Fibroblast of upper back skin (primary cell): ENCODE data around the gene SIL1.
"Not testable (repeated sequence)": the region's sequence is repeated elsewhere in the genome, so short reads cannot be mapped to it uniquely, and the experiment has no call there.

Experiments
- DNase-seq: peaks from one replicate; pipeline ENCODE4 v3.0.0-alpha.2; 2013

Gene SIL1

GRCh38 chr5:139016186-139016585 lies 182.0 kb downstream of the SIL1 start:
- DNase-seq = no peak

DNA sequence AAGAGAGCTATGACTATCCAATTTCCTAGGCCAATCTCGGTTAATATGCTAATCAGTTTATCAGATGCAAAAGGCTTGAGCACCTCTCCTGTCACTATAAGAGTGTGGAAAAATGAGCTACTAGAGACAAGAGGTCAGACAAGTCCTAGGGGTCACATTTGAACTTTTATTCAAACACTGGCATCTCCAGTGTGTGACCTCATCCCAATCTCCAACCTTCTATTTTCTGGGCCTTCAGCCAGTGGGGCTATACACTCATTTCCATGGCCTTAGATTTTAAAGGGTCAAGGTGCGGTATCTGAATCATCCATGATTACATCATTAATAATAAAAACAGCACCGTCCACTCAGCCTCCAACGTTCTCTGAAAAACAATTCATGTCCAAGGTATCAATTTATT lies 183.4 kb downstream of the SIL1 start:
- DNase-seq = peak; percentile 66

DNA sequence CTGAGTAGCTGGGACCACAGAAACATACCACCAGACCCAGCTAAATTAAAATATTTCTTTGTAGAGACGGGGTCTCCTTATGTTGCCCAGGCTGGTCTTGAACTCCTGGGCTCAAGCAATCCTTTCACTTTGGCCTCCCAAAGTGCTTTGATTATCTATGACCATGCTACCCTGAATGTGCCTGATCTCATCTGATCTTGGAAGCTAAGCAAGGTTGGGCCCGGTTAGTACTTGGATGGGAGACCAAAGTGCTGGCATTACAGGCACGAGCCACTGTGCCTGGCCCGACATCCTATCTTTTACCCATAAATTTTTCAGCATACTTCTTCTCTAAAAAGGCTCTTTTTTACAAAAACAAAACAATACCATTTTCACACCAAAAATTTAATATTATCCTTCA lies 186.0 kb downstream of the SIL1 start:
- no peak for DNase-seq

DNA sequence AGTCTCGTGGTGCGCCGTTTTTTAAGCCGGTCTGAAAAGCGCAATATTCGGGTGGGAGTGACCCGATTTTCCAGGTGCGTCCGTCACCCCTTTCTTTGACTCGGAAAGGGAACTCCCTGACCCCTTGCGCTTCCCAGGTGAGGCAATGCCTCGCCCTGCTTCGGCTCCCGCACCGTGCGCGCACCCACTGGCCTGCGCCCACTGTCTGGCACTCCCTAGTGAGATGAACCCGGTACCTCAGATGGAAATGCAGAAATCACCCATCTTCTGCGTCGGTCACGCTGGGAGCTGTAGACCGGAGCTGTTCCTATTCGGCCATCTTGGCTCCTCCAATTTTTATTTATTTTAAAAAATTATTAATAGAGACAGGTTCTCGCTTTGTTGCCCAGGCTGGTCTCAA lies 187.0 kb downstream of the SIL1 start:
- DNase-seq = not testable (repeated sequence)

DNA sequence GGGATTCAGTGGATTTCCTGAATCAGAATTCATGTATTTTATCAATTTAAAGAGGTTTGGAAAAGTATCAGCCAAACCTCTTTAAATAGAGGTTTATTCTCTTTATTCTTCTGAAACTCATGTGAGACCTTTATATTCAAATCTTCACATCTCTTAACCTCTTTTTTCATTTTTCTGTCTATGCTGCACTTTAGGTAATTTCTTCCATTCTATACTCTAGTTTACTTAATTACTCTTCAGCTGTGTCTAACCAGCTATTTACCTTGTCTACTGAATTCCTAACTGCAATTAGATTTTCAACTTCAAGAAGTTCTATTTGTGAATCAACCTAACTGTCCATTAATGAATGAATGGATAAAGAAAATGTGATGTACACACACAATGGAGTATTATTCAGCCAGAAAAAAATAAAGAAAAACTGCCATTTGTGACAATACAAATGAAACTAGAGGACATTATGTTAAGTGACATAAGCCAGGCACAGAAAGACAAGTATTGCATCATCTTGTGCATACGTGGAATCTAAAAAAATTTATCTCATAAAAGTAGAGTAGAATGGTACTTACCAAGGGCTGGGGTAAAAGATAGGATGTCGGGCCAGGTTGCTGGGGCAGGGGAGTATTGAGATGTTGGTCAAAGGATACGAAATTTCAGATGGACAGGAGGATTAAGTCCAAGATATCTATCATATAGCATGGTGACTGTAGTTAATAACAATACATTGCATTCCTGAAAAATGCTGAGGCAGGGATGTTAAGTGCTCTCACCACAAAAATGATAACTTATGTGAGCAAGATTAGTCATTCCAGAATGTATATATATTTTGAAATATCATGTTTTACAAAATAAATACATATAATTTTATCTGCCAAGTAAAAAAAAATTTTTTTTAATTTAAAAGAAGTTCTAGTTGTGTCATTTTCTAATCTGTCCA lies 193.5 kb downstream of the SIL1 start:
- peak; percentile 50 for DNase-seq

DNA sequence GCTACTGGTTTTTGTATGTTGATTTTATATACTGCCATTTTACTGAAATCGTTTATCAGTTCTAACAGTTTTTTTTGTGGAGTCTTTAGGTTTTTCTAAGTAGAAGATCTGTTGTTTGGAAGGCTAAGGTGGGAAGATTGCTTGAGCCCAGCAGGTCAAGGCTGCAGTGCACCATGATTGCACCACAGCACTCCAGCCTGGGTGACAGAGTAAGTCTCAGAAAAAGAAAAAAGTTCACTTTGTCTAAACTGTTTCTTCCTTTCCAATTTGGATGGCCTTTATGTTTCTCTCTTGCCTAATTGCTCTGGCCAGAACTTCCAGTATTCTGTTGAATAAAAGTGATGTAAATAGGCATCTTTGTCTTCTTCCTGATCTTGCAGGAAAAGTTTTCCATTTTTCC lies 198.5 kb downstream of the SIL1 start:
- DNase-seq = no peak

- no peak for DNase-seq
Measured at GRCh38 chr5:138998521-138998920, 199.6 kb downstream of the SIL1 start.

DNA sequence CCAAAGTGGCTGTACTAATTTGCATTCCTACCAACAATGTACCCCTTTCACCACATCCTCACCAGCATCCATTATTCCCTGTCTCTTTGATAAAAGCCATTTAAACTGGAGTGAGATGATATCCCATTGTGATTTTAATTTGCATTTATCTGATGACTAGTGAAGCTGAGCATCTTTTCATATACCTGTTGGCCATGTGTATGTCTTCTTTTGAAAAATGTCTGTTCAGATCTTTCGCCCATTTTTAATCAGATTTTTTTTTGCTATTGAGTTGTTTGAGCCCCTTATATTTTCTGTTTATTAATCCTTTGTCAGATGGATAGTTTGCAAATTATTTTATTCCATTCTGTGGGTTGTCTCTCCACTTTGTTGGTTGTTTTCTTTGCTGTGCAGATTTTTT lies 202.0 kb downstream of the SIL1 start:
- DNase-seq = no peak

DNA sequence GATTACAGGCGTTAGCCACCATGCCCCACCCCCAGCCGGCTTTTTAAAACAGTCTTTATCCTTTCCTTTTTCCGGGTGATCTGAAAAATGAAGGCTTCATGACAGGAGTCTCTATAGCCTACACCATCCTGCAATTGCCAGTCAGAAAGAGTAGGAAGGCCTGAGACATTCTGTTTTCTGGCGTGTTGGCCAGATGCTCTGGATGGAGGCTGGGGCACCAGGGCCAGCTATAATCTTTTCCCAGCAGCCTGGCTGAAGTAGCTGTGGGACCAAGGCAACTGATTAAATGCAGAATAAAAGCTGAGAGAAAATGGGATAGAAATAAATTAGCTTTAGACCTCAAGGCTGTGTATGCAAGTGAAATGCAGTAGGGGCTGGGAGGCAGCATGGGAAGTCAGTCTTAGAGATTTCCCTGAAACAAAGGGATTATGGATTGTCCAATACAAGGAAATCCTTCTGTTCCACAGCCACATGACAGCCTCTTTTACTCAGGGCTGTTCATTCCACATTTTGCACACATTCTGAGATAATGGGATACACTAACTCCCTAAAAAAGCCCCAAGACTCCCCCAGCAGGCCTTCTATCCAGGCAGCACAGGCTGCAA lies 207.1 kb downstream of the SIL1 start:
- DNase-seq = no peak

GRCh38 chr5:138989720-138990119 lies 208.4 kb downstream of the SIL1 start:
- DNase-seq = peak; percentile 53

DNA sequence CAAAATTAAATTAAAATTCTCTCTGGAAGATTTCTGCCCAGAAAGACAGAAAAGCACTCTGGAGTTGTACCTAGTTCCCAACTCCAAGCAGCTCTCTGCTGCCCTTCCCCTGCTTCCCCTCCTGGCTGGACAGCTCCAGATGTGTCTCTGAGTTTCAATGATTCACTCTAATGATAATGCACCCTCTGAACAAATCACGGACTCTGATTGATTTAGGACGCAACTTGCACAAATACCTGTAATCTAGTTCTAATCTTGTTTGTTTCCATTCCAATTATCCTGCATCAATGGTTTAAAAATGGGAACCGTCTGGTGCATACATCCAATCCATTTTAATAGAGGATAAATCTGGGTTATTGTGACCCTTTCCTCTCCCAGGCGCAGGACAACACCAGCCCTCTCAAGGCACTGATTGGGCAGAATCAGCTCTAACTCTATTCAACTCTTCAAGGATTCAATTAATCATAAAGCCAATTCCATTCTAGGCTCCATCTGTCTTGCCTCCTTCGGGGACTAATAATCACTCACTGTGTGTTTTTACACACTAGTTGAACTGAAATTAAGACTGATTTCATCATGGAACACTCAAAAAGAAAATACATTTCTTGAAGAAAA lies 211.9 kb downstream of the SIL1 start:
- DNase-seq = no peak

GRCh38 chr5:138985683-138986082 lies 212.5 kb downstream of the SIL1 start:
- DNase-seq = no peak

DNA sequence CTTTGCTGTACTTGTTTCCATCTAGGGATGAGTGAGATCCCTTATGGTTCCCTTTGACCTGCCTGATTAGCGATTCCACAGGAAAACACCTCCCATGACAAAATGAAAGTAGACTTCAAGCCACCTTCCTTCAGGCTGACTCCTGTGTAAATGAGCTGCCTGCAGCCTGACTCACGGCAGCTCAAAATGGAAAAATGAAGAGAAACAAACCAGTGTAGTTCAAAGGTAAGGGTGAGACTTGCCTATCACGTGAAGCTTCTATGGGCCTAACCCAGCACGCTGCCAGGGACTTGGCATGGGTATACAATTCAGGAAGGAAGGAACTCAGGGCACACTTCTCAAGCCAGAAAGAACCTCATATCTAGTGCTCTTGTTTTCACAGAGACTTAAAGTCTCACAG lies 212.9 kb downstream of the SIL1 start:
- no peak for DNase-seq

DNA sequence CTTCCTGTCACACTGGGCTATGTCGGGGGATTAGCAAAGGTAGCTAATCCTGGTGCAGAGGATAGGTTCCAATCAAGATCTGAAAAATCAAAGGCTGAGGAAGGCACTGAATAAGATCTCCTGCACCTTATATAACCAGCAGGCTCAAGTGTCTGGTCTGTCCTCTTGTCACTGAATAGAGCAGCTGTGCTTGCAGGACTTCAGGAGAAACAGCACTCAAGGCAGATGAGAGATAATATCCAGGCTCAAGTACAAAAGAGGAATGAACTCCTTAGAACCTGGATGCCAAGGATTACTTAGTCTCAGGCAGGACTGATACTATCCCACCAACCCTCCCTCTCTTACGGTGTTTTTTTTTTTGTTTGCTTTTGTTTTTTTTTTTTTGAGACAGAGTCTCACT lies 214.2 kb downstream of the SIL1 start:
- no peak for DNase-seq

DNA sequence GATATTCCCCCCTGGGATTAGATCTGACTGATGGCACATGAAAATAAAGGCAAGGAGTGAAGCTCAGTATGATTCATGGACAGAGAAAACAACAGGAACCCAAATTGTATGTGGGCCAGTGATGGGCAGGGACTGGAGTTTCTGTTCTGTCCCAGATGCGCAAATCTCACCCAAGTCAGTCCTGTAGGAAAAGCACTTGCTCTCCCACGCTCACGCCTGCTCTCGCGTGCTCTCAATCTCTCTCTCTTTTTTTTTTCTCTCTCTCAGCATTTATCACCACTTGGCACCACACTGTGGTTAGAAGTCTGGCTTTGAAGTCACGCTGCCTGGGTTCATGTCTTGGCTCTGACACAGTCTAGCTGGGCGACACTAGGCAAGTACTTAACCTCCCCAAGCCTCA lies 216.6 kb downstream of the SIL1 start:
- DNase-seq = no peak

- DNase-seq = peak; percentile 69
Measured at GRCh38 chr5:138981131-138981530, 217.0 kb downstream of the SIL1 start.

DNA sequence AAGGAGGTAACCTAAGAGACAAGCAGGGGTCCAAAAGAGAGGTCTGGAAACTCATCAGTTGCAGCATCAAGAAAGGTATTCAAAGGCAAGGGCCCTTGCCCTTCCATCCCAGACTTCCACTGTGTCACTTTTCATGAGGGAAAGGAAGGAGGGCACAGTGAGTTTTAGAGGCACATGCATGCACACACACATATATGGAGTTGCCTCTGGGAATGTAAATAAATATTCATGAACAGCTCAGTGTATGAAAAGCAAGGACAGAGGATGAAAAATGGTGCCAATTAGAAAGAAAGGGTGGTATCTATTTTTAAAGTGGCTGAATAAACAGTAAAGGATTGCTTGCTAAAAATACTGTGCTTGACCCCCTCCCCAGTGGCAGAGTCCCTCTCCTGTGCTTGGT lies 217.7 kb downstream of the SIL1 start:
- DNase-seq = no peak

DNA sequence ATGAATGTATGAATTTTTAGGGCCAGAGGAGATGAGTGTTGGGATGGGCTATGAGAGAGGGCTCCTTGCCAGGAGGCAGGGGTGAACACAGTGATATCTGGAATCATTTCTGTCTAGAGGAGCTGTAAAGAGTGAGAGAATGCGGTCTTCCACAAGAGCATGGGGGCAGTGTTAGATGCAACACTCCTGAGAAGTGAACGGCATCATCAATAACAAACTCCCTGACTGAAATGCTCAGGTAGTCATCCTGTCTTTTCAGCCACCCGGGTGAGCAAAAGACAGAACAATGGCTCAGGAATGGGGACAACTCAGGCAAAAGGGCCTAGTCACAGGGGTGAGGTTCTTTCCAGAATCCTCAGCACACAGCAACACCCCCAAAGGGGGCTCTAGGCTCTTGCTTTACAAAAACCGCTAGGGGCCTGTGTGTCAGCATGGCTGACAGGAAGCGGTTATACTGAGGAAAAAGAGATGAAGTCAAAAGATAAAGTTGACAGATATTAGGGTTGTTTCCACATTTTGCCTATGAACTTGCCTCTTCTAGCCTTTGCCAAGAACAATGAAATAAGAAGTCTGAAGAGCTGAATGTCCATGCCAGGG lies 218.4 kb downstream of the SIL1 start:
- DNase-seq = no peak

GRCh38 chr5:138978581-138978980 lies 219.6 kb downstream of the SIL1 start:
- no peak for DNase-seq

DNA sequence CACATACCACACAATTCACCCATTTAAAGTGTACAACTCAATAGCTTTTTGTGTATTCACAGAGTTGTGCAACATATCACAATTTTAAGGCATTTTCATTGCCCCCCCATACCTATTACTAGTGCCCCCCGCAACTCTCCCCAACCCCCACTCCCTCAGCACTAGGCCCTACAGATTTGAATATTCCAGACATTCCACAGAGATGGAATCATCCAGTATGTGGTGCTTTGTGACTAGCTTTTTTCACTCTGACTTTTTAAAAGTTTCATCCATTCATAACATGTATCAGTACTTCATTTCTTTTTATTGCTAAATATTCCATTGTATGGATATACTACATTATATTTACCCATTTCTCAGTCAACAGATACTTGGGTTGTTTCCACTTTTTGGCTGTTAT lies 220.1 kb downstream of the SIL1 start:
- peak; percentile 79 for DNase-seq

- peak; percentile 83 for DNase-seq
Measured at GRCh38 chr5:138975098-138975847, 222.9 kb downstream of the SIL1 start.

- DNase-seq = peak; percentile 78
Measured at GRCh38 chr5:138974227-138975063, 223.7 kb downstream of the SIL1 start.
